Measurements from ENCODE around the gene HNRNPA3. TPM values are rescaled to one million over a fixed set of nuclear protein-coding genes. Genes with fewer than 3 reads are reported as not detected.

The HNRNPA3 gene
- total and polyA plus RNA-seq, 10 of the 15 experiments (the other 5 are each of a cell fraction or from before 2014, with no cell fraction given): 40.4 to 343 (median 206) TPM

DNA sequence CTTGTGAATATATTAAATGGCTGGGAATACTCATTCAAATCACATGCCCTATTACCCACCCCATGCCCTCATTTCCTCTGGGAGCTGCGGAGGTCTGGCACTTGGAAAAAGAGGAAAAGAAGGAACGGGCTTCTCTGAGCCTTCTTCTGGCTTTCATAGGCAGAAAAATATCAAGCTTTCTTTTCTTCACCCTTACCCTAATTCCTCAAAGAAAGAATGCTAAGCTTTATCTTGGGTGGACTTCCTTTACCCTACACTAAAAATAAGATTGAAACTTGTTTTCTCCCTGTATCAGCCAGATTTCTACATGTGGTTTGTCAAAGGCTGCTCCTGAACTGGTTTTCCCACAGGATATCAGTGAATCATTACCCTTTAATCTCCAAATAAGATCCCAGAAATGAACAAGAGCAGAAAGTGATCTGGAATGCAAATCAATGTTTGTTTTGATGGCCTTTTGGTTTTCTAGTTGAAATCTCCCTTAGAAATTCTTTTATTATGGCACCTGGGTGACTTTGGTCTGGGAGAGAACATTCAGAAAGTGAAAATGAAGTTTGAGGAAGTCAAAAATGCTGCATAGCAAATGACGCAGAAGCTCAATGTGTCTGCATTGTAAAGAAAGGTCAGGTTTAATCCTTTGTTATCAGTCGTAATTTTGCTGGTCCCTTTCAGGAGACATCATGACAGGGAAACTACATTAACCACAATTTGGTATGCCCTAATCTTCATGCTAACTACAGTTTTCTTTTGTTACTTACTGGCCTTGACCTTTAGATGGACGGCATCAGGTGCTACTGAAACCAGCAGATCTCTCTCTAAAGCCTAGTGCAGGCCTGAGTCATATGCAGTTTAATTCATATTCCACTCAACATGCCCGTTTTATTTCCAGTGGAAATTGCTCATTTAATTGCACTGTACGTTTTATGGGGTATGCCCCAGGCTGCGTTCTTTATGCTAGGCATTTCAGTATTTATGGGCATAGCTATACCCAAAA is 46.6 kb upstream of the HNRNPA3 start:
- TSS peak; percentile 89 for BruUV-seq (replicated peaks)
- peak; percentile 74 for ATAC-seq
- POLR2A ChIA-PET: interaction anchor here (0.8 to 3.8 kb wide), 11 partner anchors 28 to 234 kb away, joined by 3 to 74 read pairs (median 6); partner anchors contain the start of genes HNRNPA3 and NFE2L2
- H4K20me1 ChIP-seq (ENCODE audit: control insufficient read depth, insufficient read depth): no peaks in the 10 kb centered on the region
- H3K4me2 ChIP-seq (ENCODE audit: control insufficient read depth, insufficient read depth): peak overlapping the region; percentile 100
- H3K27ac ChIP-seq (ENCODE audit: control insufficient read depth, insufficient read depth): peak overlapping the region; percentile 97
- WGBS (ENCODE audit: insufficient coverage, insufficient replicate concordance, low lambda C conversion rate, missing lambda C conversion rate): 14% methylated on average over 8 of the region's 8 CpGs
- H2AFZ ChIP-seq (ENCODE audit: control insufficient read depth, low read depth, low read length): peak overlapping the region; percentile 97
- intact Hi-C loops (cut with micrococcal nuclease; ENCODE audit: unreplicated experiment) (loop anchor here (1.0 to 10.0 kb wide), 4 partner anchors 46 to 251 kb away; partner anchors contain the start of gene HNRNPA3), in situ Hi-C loops (cut with MboI) (loop anchor here (5.0 to 10.0 kb wide), 4 partner anchors 46 to 559 kb away; partner anchors contain the start of gene HNRNPA3)
- peak; percentile 95 for FAIRE-seq
- H3K36me3 ChIP-seq (ENCODE audit: control insufficient read depth in 2 of 2, insufficient read depth in 2 of 2, low read length in 1 of 2): no peaks in the 10 kb centered on the region
- H3K4me1 ChIP-seq (ENCODE audit: control insufficient read depth, insufficient read depth, low read length): peaks cover 28% of the 10 kb centered on the region
- peak overlapping the region; percentile 86 for H3K9ac ChIP-seq (ENCODE audit: control insufficient read depth, insufficient read depth, low read length)
- peak overlapping the region; percentile 63 for H3K4me3 ChIP-seq
- RAD21 ChIA-PET (ENCODE audit: unreplicated experiment): interaction anchor here (0.7 to 4.7 kb wide), 36 partner anchors 11 to 557 kb away, joined by 3 to 166 read pairs (median 10); partner anchors contain the start of genes HNRNPA3 and NFE2L2
- DNase-seq (ENCODE audit: low read depth, low spot score): peak; percentile 81
- H3K79me2 ChIP-seq (ENCODE audit: control insufficient read depth, insufficient read depth, low read length): no peaks in the 10 kb centered on the region; the same call in 1 of the 2 replicates
- SMC1A ChIA-PET (ENCODE audit: uncharacterized antibody, unreplicated experiment): interaction anchor here (0.6 to 7.1 kb wide), 55 partner anchors 8 to 564 kb away, joined by 3 to 140 read pairs (median 6); partner anchors contain the start of genes HNRNPA3 and NFE2L2
- no peaks in the 10 kb centered on the region for H3K27me3 ChIP-seq (replicated peaks in 1 of 2; ENCODE audit: control insufficient read depth in 2 of 2, insufficient read depth in 2 of 2, low read length in 1 of 2)
- H3K9me3 ChIP-seq (replicated peaks; ENCODE audit: control insufficient read depth, insufficient read depth, low read length): no peaks in the 10 kb centered on the region; the same call in 2 of the 3 replicates
- CTCF ChIA-PET: interaction anchor here (0.7 to 7.4 kb wide), 43 partner anchors 9 to 1055 kb away, joined by 3 to 213 read pairs (median 9); partner anchors contain the start of genes AGPS, HNRNPA3 and NFE2L2
- TF ChIP-seq, protein P1, sequence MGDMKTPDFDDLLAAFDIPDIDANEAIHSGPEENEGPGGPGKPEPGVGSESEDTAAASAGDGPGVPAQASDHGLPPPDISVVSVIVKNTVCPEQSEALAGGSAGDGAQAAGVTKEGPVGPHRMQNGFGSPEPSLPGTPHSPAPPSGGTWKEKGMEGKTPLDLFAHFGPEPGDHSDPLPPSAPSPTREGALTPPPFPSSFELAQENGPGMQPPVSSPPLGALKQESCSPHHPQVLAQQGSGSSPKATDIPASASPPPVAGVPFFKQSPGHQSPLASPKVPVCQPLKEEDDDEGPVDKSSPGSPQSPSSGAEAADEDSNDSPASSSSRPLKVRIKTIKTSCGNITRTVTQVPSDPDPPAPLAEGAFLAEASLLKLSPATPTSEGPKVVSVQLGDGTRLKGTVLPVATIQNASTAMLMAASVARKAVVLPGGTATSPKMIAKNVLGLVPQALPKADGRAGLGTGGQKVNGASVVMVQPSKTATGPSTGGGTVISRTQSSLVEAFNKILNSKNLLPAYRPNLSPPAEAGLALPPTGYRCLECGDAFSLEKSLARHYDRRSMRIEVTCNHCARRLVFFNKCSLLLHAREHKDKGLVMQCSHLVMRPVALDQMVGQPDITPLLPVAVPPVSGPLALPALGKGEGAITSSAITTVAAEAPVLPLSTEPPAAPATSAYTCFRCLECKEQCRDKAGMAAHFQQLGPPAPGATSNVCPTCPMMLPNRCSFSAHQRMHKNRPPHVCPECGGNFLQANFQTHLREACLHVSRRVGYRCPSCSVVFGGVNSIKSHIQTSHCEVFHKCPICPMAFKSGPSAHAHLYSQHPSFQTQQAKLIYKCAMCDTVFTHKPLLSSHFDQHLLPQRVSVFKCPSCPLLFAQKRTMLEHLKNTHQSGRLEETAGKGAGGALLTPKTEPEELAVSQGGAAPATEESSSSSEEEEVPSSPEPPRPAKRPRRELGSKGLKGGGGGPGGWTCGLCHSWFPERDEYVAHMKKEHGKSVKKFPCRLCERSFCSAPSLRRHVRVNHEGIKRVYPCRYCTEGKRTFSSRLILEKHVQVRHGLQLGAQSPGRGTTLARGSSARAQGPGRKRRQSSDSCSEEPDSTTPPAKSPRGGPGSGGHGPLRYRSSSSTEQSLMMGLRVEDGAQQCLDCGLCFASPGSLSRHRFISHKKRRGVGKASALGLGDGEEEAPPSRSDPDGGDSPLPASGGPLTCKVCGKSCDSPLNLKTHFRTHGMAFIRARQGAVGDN (IDR thresholded peaks at IDR 0.05): peak; percentile 93
- peak; percentile 93 for TF ChIP-seq SPI1 (IDR thresholded peaks at IDR 0.05; ENCODE audit: borderline replicate concordance, insufficient read depth, low read depth, low read length)
- peak; percentile 94 for TF ChIP-seq NR2F1 (conservative IDR thresholded peaks at IDR 0.05)
- TF ChIP-seq, protein P2, sequence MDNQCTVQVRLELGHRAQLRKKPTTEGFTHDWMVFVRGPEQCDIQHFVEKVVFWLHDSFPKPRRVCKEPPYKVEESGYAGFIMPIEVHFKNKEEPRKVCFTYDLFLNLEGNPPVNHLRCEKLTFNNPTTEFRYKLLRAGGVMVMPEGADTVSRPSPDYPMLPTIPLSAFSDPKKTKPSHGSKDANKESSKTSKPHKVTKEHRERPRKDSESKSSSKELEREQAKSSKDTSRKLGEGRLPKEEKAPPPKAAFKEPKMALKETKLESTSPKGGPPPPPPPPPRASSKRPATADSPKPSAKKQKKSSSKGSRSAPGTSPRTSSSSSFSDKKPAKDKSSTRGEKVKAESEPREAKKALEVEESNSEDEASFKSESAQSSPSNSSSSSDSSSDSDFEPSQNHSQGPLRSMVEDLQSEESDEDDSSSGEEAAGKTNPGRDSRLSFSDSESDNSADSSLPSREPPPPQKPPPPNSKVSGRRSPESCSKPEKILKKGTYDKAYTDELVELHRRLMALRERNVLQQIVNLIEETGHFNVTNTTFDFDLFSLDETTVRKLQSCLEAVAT (IDR thresholded peaks at IDR 0.05): peak; percentile 52; the same call in 1 of the 2 replicates
- TF ChIP-seq CREB1 (IDR thresholded peaks at IDR 0.05; ENCODE audit: low read depth): peak; percentile 87
- peak; percentile 28; the same call in 1 of the 2 replicates for TF ChIP-seq FOXM1 (IDR thresholded peaks at IDR 0.05; ENCODE audit: low read depth, low read length)
- TF ChIP-seq RAD51 (IDR thresholded peaks at IDR 0.05): 0 out of 2 replicates have a peak, but pooled peaks have one; percentile 13
- TF ChIP-seq, protein P3, sequence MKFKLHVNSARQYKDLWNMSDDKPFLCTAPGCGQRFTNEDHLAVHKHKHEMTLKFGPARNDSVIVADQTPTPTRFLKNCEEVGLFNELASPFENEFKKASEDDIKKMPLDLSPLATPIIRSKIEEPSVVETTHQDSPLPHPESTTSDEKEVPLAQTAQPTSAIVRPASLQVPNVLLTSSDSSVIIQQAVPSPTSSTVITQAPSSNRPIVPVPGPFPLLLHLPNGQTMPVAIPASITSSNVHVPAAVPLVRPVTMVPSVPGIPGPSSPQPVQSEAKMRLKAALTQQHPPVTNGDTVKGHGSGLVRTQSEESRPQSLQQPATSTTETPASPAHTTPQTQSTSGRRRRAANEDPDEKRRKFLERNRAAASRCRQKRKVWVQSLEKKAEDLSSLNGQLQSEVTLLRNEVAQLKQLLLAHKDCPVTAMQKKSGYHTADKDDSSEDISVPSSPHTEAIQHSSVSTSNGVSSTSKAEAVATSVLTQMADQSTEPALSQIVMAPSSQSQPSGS (IDR thresholded peaks at IDR 0.05; ENCODE audit: low read length): peak; percentile 51
- TF ChIP-seq NFIC (IDR thresholded peaks at IDR 0.05; ENCODE audit: low read depth, low read length): peak; percentile 64; the same call in 1 of the 2 replicates
- peak; percentile 68; the same call in 1 of the 2 replicates for TF ChIP-seq MTA2 (IDR thresholded peaks at IDR 0.05; ENCODE audit: low read depth)
- peak; percentile 75 to 80 for TF ChIP-seq IKZF2 (IDR thresholded peaks at IDR 0.05)
- peak; percentile 36; the same call in 1 of the 2 replicates for TF ChIP-seq DPF2 (IDR thresholded peaks at IDR 0.05)
- TF ChIP-seq TCF7 (IDR thresholded peaks at IDR 0.05; ENCODE audit: borderline replicate concordance): peak; percentile 36; the same call in 1 of the 2 replicates
